ENCODE measurements around the gene ANAPC7. TPM values are rescaled to one million over a fixed set of nuclear protein-coding genes. Genes with fewer than 3 reads are reported as not detected.

The ANAPC7 gene
- polyA plus RNA-seq, 1 of the 3 experiments (the other 2 are of a cell fraction), result 58.9 TPM

DNA sequence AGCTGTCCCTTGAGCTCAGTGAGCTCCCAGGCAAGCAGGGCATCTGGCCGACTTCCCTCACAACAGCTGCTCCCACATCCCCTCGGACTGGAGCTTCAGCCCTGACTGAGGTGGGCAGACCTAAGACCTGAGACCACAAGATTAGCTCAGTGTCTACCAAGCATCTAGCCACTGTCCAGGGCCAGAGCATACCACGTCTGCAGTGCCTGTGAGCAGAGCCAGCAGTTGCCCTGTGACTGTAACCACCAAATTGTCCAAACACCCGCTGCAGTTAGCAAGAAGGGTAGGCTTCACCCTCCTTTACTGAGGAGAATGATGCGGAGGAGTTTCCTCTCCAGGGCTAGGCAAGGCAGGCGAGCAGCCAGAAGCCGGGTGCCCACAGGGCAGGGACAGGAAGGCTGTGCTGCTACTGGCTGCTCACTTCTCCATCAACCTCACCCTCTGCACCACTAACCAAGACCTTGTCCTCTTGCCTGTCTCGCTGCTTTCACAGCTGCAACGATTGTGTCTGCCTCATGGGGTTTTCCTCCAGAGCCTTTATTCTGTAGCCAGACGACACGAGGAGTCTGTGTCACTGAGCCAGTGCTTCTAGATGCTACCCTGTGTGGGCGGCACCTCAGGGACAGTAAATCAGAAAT lies 53.9 kb downstream of the ANAPC7 start:
- Histone ChIP-seq H3K4me1 (ENCODE audit: control insufficient read depth in 1 of 2, insufficient read depth in 2 of 2, low read depth in 1 of 2, low read length in 1 of 2) (no peaks in the 10 kb centered on the region; a peak in 1 of 4 replicates), H4K20me1 (ENCODE audit: insufficient read depth) (no peaks in the 10 kb centered on the region), H3K9ac (no peak overlapping the region), H3K79me2 (ENCODE audit: insufficient read depth) (no peaks in the 10 kb centered on the region), H3K4me3 (ENCODE audit: low read depth in 2 of 2, low read length in 1 of 2) (no peak overlapping the region), H2AFZ (ENCODE audit: low read depth) (no peak overlapping the region), H3K27ac (ENCODE audit: low read depth in 2 of 2, low read length in 1 of 2) (peak overlapping the region in 1 of 2 experiments; percentile 39; a peak in 1 of 4 replicates), H3K4me2 (no peak overlapping the region), H3K9me2 (no peaks in the 10 kb centered on the region), H3F3A (replicated peaks; ENCODE audit: insufficient read depth) (peaks cover 32% of the 10 kb centered on the region), H3K9me3 (no peaks in the 10 kb centered on the region), H3K27me3 (ENCODE audit: insufficient read depth) (no peaks in the 10 kb centered on the region), H3K36me3 (replicated peaks in 1 of 2; ENCODE audit: control insufficient read depth in 1 of 2, insufficient read depth in 2 of 2, low read length in 1 of 2) (peaks cover 57 to 67% of the 10 kb centered on the region in 2 experiments)
- ChIA-PET POLR2A (interaction anchor here (0.5 kb wide), 1 partner anchor 82 kb away, joined by 3 read pairs; no protein-coding TSS in a partner anchor), CTCF (interaction anchor here (0.6 to 1.3 kb wide), 5 partner anchors 9 to 125 kb away, joined by 3 read pairs; no protein-coding TSS in a partner anchor)
- WGBS (ENCODE audit: low lambda C conversion rate), result 84% methylated on average over 10 of the region's 12 CpGs
- DNase-seq, result no peak
- TF ChIP-seq TCF12 (IDR thresholded peaks at IDR 0.05), result no peak
- no peak for TF ChIP-seq NRF1 (IDR thresholded peaks at IDR 0.05; ENCODE audit: low read depth, low read length)
- TF ChIP-seq FOXM1 (IDR thresholded peaks at IDR 0.05; ENCODE audit: low read depth), result no peak
- no peak for TF ChIP-seq GATA2 (CRISPR knock-in tag; IDR thresholded peaks at IDR 0.05)
- TF ChIP-seq, protein P1, sequence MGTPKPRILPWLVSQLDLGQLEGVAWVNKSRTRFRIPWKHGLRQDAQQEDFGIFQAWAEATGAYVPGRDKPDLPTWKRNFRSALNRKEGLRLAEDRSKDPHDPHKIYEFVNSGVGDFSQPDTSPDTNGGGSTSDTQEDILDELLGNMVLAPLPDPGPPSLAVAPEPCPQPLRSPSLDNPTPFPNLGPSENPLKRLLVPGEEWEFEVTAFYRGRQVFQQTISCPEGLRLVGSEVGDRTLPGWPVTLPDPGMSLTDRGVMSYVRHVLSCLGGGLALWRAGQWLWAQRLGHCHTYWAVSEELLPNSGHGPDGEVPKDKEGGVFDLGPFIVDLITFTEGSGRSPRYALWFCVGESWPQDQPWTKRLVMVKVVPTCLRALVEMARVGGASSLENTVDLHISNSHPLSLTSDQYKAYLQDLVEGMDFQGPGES (IDR thresholded peaks at IDR 0.05; ENCODE audit: low read depth, low read length), result no peak
- TF ChIP-seq RXRA (IDR thresholded peaks at IDR 0.05; ENCODE audit: borderline replicate concordance, low read depth), result no peak
- TF ChIP-seq NFIC (IDR thresholded peaks at IDR 0.05; ENCODE audit: borderline replicate concordance), result no peak
- TF ChIP-seq, protein P2, sequence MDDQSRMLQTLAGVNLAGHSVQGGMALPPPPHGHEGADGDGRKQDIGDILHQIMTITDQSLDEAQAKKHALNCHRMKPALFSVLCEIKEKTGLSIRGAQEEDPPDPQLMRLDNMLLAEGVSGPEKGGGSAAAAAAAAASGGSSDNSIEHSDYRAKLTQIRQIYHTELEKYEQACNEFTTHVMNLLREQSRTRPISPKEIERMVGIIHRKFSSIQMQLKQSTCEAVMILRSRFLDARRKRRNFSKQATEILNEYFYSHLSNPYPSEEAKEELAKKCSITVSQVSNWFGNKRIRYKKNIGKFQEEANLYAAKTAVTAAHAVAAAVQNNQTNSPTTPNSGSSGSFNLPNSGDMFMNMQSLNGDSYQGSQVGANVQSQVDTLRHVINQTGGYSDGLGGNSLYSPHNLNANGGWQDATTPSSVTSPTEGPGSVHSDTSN (IDR thresholded peaks at IDR 0.05), result no peak
- TF ChIP-seq, protein P3, sequence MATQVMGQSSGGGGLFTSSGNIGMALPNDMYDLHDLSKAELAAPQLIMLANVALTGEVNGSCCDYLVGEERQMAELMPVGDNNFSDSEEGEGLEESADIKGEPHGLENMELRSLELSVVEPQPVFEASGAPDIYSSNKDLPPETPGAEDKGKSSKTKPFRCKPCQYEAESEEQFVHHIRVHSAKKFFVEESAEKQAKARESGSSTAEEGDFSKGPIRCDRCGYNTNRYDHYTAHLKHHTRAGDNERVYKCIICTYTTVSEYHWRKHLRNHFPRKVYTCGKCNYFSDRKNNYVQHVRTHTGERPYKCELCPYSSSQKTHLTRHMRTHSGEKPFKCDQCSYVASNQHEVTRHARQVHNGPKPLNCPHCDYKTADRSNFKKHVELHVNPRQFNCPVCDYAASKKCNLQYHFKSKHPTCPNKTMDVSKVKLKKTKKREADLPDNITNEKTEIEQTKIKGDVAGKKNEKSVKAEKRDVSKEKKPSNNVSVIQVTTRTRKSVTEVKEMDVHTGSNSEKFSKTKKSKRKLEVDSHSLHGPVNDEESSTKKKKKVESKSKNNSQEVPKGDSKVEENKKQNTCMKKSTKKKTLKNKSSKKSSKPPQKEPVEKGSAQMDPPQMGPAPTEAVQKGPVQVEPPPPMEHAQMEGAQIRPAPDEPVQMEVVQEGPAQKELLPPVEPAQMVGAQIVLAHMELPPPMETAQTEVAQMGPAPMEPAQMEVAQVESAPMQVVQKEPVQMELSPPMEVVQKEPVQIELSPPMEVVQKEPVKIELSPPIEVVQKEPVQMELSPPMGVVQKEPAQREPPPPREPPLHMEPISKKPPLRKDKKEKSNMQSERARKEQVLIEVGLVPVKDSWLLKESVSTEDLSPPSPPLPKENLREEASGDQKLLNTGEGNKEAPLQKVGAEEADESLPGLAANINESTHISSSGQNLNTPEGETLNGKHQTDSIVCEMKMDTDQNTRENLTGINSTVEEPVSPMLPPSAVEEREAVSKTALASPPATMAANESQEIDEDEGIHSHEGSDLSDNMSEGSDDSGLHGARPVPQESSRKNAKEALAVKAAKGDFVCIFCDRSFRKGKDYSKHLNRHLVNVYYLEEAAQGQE (IDR thresholded peaks at IDR 0.05; ENCODE audit: low read depth, low read length), result no peak
- TF ChIP-seq, protein P4, sequence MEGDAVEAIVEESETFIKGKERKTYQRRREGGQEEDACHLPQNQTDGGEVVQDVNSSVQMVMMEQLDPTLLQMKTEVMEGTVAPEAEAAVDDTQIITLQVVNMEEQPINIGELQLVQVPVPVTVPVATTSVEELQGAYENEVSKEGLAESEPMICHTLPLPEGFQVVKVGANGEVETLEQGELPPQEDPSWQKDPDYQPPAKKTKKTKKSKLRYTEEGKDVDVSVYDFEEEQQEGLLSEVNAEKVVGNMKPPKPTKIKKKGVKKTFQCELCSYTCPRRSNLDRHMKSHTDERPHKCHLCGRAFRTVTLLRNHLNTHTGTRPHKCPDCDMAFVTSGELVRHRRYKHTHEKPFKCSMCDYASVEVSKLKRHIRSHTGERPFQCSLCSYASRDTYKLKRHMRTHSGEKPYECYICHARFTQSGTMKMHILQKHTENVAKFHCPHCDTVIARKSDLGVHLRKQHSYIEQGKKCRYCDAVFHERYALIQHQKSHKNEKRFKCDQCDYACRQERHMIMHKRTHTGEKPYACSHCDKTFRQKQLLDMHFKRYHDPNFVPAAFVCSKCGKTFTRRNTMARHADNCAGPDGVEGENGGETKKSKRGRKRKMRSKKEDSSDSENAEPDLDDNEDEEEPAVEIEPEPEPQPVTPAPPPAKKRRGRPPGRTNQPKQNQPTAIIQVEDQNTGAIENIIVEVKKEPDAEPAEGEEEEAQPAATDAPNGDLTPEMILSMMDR (IDR thresholded peaks at IDR 0.05), result no peak
- TF ChIP-seq TAF1 (IDR thresholded peaks at IDR 0.05; ENCODE audit: borderline replicate concordance, low read depth, low read length), result no peak
- no peak for TF ChIP-seq JUND (IDR thresholded peaks at IDR 0.05)
- no peak for TF ChIP-seq FOXJ3 (CRISPR knock-in tag; IDR thresholded peaks at IDR 0.05)
- no peak for TF ChIP-seq RCOR1 (IDR thresholded peaks at IDR 0.05; ENCODE audit: low read length)
- no peak for TF ChIP-seq SIN3A (IDR thresholded peaks at IDR 0.05; ENCODE audit: borderline replicate concordance, low read depth, low read length)
- TF ChIP-seq EZH2phosphoT487 (IDR thresholded peaks at IDR 0.05; ENCODE audit: borderline replicate concordance, low read depth), result no peak
- TF ChIP-seq MXI1 (IDR thresholded peaks at IDR 0.05; ENCODE audit: low read depth, low read length), result no peak
- TF ChIP-seq GABPA (IDR thresholded peaks at IDR 0.05; ENCODE audit: low read depth), result no peak
- TF ChIP-seq MEF2A (IDR thresholded peaks at IDR 0.05; ENCODE audit: borderline replicate concordance, low read depth), result no peak

Measured in SK-N-SH (cell line).